Cardiac fibroblast (primary cell): ENCODE results near the gene KCNQ2.

Experiments used
- DNase-seq, 2 donors: peaks; one replicate each; pipeline versions ENCODE4 v3.0.0 to v3.0.0-alpha.2; 2010; ENCODE audit warnings: low read depth in 2 of 2
- H3K4me3 ChIP-seq, 2 donors: replicated peaks in 1 of 2; 1 replicate in 1 of 2; 2 replicates in 1 of 2; pipeline ENCODE4 v1.5.1; 2011; ENCODE audit warnings: low read depth in 2 of 2, low read length in 2 of 2, mild to moderate bottlenecking in 2 of 2, moderate library complexity in 1 of 2
- CTCF ChIP-seq: IDR thresholded peaks from one replicate; pipeline ENCODE4 v1.5.1; 2011; ENCODE audit warnings: low read depth, mild to moderate bottlenecking, low read length, inconsistent platforms

Gene KCNQ2

GRCh38 chr20:63393566-63393965 lies 78.9 kb downstream of the KCNQ2 start:
- DNase-seq: no peak
- no peak for TF ChIP-seq CTCF
- H3K4me3 ChIP-seq: no peak overlapping the region

GRCh38 chr20:63392465-63393365 lies 79.7 kb downstream of the KCNQ2 start:
- TF ChIP-seq CTCF: no peak
- DNase-seq: no peak
- no peak overlapping the region for H3K4me3 ChIP-seq

- no peak overlapping the region for H3K4me3 ChIP-seq
- no peak for TF ChIP-seq CTCF
- no peak for DNase-seq
Measured at GRCh38 chr20:63387917-63388316, 84.5 kb downstream of the KCNQ2 start.

- DNase-seq: no peak
- H3K4me3 ChIP-seq: no peak overlapping the region
- TF ChIP-seq CTCF: no peak
Measured at GRCh38 chr20:63387393-63387792, 85.1 kb downstream of the KCNQ2 start.

- TF ChIP-seq CTCF: no peak
- no peak for DNase-seq
- H3K4me3 ChIP-seq: no peak overlapping the region
Measured at GRCh38 chr20:63386491-63386890, 86.0 kb downstream of the KCNQ2 start.

GRCh38 chr20:63385819-63386218 lies 86.6 kb downstream of the KCNQ2 start:
- no peak overlapping the region for H3K4me3 ChIP-seq
- DNase-seq: no peak
- no peak for TF ChIP-seq CTCF
